GM21737 (cell line): ENCODE results near the gene TRIM24.
"Not testable (repeated sequence)": the region's sequence is repeated elsewhere in the genome, so short reads cannot be mapped to it uniquely, and the experiment has no call there.

Experiments used
- ATAC-seq: cut with Tn5 transposase; IDR thresholded peaks from one replicate; pipeline ENCODE4 v1.9.1; 2021; ENCODE audit warnings: mild to moderate bottlenecking, moderate library complexity; ENCODE audit not compliant: unreplicated experiment

Gene TRIM24

DNA sequence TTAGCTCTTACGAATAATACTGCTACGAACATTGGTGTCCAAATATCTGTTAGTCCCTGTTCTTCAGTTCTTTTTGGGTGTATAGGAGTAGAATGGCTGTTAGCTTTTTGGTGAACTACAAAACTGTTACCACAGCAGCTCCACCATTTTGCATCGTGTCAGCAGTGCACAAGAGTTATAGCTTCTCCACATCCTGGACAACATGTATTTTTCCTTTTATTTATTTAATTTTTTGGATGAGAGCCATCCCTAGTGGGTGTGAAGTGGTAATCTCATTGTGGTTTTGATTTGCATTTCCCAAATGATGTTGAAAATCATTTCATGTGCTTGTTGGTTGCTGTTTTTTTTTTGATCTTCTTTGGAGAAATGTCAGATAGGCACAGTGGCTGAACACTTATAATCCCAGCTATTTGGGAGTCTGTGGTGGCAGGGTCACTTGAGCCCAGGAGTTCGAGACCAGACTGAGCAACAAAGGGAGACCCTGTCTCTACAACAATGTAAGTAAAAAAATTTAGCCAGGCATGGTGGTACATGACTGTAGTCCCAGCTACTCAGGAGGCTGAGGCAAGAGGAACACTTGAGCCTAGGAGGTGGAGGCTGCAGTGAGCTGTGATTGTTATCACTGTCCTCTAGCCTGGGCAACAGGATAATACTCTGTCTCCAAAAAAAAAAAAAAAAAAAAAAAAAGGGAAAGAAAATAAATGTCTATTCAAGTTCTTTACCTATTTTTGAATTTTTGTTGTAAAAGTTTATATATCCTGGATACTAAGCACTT, 31.7 kb downstream of the TRIM24 start:
- no peak for ATAC-seq

DNA sequence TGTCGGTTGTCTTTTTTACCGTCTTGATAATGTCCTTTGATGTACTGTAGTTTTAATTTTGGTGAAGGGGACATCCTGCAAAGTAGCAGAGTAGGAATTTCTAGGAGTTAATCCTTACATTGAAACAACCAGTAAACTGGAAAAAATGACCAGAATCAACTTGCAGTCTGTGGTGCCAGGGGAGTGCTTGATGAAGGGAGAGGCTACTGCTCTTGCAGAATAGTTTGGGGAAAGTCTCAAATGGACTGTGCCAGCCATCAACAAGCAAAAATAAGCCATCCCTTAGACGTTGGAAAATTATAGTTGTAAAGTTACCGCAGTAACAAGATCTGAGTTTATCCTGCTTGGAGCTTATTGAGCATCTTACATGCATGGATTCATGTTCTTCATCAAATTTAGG, 32.4 kb downstream of the TRIM24 start:
- ATAC-seq, result no peak

DNA sequence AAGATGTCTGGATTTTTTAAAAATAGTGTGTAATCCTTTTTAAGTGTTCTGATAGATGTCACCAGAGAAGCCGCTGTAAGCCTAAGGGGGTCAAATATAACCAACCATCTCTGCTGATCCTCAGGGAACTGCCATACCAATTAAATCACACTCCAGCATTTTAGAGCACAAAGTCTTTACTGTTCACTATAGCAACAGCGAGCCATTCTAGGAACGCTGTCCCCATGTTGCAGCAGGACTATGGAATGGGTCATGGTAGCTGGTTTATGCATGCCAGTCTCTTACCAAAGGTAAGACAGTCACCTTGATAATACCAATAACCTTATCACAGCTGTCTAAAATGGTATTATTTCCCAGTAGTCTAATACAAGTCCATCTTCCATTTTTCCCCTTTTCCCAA, 33.5 kb downstream of the TRIM24 start:
- no peak for ATAC-seq

DNA sequence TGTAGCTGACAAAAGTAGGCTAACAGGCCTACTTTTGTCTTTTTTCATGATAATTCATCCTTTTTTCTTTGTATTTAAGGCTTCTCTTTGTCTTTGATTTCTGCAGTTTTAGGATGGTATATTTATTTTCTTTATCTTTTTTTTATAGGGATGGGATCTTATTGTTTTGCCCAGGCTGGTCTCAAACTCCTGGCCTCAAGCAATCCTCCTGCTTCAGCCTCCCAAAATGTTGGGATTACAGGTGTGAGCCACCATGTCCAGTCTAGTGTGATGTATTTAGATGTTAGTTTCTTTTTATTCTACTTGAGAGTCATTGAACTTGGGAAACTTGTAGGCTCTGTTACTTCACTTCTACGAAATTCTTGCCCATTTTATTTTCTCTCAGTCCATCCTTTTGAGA, 35.4 kb downstream of the TRIM24 start:
- ATAC-seq, result no peak

DNA sequence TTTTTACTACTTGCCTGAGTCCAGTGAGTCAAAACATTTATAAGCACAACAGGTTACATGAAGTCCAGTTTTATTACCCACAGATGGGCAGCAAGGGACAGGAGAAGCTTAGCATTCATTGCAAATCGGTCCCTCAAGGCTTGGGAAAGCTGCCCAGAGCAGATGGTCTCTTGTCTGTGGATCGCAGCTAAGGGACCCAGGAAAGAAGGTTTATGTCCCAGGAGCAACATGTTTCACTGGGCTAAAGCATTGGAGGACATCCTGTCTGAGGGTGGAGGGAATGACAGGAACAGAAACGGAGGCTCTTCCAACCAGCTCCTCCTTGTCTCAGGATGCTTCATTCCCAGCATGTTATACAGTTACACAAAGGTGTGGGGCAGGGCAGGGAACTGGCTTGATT, 39.3 kb downstream of the TRIM24 start:
- no peak for ATAC-seq

DNA sequence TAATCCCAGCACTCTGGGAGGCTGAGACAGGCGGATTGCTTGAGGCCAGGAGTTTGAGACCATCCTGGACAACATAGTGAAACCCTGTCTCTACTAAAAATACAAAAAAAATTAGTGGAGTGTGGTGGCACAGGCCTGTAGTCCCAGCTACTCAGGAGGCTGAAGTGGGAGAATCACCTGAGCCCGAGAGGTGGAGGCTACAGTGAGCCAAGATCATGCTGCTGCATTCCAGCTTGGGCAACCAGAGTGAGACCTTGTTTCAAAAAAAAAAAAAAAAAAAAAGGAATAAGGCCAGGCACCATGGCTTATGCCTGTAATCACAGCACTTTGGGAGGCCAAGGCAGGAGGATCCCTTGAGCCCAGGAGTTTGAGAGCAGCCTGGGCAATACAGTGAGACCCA, 40.2 kb downstream of the TRIM24 start:
- ATAC-seq, result not testable (repeated sequence)

DNA sequence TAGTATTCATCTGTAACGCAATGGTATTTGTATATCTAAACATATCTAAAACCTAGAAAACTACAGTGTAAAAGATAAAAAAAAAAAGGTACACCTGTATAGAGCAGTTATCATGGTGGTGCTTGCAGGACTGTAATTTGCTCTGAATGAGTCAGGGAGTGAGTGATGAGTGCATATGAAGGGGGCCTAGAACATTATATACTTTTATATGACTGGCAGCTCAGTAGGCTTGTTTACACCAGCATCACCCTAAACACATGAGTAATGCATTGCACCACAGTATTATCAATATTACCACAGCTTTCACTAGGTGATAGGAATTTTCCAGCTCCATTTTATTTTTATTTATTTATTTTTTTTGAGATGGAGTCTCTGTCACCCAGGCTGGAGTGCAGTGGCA, 40.8 kb downstream of the TRIM24 start:
- no peak for ATAC-seq

DNA sequence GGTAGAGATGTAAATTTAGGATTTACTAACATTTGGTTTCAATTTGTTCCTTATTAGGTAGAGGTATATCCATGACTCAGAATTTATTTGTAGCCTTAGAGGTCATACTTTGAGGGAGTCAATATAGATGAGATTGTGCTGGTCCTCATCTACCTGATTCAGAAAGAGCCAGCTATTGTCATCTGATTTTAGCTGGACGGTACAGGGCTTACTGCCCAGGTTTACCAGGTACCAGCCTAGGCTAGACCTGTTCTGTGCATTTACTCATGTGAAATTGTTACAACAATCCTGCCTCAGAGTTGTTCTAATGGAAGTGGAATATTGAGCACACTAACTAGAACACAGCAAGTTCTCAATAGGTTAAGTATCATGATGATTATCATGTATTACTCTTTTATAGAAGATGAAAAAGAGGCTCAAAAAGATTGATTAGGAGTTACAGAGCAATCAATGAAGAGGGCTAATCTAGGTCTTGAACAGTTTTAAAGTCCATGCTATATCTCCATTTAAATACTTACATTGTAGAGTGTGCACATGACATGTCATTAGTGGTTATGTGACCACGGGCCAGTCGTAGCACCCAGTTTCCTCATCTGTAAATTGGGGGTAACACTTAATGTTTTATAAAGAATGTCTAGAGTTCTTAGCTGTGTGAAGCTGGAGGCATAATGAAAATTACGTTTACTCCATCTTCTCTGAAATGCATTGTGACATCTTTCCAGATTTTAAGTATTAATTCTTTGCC, 42.1 kb downstream of the TRIM24 start:
- no peak for ATAC-seq

DNA sequence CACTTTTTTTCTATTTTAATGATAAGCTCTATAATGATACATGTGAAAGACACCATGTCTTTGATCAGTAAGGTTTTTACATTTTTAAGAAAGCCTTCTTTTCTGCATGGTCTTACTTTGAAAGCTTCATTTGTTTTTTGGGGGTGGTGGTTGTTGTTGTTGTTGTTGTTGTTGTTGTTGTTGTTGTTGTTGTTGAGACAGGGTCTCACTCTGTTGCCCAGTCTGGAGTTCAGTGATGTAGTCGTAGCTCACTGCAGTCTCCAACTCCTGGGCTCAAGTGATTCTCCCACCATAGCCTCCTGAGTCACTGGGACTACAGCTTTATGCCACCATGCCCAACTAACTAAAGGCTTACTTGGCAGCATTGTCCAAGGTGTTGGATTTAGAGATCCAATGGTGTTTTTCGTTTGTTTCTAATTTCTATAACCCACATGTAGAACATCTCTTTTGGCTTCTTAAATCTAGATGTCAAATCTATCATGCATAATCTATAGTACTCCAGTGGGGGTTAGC, 45.4 kb downstream of the TRIM24 start:
- no peak for ATAC-seq

DNA sequence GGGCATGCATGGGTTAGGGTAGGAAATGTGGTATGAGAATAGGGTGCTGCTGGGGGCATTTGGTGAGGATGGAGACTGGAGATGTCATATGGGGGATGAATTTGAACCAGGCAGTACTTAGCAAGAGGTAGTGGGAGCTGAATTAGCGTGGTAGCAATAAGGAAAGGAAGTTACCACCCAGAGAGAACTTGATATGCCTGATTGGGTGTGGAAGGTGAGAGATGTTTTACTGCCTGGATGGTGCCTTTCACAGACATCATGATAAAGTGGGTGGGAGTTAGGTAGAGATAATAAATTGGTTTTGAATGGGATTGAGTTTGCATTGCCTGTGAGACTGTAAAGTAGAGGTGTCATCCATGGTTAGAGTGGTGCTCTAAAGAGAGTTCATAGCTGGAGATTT, 46.7 kb downstream of the TRIM24 start:
- ATAC-seq, result no peak

DNA sequence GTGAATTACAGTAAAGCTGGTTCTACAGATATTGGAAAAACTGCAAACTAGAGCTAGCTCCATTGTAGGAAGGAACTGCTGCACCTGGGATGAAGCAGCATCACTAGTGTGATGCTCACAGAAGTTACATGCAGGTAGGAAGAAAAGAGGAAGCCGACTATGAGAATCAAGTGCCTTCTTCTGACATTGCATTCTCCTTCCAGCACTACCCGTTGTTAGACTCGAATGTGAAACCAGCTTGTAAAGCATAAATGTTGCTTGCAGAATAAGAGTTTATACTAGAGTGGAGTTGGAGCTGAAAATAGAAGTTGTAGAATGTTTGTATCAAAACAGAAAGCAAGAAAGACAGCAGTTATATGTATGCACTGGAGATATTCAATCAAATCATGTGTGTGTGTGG, 49.9 kb downstream of the TRIM24 start:
- ATAC-seq, result no peak

DNA sequence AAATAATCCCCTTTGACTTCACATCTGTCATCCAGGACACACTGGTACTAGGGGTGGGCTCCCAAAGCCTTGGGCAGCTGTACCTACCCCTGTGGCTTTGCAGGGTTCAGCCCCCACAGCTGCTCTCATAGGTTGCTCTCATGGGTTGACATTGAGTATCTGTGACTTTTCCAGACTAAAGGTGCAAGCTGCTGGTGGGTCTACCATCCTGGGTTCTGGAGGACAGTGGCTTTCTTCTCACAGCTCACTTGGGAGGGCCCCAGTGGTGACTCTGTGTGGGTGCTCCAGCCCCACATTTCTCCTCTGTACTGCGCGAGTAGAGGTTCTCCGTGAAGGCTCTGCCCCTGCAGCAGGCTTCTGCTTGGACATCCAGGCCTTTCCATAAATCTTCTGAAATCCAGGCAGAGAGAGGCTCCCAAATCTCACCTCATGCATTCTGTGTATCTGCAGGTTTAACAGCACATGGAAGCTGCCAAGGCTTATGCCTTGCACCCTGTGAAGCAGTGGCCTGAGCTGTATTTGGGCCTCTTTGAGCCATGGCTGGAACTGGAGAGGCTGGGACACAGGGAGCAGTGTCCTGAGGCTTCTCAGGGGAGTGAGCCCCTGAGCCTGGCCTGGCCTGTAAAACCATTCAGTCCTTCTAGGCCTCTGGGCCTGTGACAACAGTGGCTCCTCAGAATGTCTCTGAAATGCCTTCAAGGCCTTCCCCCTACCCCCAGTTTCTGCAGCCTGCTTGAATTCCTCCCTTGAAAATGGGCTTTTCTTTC, 52.2 kb downstream of the TRIM24 start:
- ATAC-seq, result no peak

DNA sequence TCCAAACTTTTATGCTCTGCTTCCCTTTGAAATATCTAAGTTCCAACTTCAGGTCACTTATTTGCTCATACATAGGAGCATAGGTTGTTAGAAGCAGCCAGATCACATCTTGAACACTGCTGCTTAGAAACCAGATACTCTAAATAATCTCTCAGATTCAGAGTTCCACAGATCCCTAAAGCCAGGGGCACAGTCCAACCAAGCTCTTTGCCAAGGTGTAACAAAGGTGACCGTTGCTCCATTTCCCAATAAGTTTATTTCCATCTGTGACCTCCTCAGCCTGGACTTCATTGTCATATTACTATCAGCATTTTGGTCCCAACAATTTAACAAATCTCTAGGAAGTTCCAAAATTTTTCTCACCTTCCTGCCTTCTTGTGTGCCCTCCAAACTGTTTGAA, 52.8 kb downstream of the TRIM24 start:
- ATAC-seq, result no peak

DNA sequence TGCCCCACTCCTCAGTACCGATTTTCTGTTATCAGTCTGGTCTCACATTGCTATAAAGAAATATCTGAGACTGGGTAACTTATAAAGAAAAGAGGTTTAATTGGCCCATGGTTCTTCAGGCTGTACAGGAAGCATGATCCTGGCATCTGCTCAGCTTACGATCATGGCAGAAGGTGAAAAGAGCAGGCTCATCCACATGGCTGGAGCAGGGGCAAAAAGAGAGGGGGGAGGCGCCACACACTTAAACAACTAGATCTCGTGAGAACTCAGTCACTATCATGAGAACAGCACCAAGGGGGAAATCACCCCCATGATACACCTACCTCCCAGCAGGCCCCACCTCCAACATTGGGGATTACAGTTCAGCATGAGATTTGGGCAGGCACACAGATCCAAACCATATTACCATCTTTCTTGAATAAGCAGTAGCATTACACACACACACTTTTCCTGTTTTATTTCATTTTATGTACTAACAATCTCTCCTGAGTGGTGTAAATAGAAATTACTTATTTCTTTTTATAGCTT, 53.3 kb downstream of the TRIM24 start:
- ATAC-seq, result no peak

DNA sequence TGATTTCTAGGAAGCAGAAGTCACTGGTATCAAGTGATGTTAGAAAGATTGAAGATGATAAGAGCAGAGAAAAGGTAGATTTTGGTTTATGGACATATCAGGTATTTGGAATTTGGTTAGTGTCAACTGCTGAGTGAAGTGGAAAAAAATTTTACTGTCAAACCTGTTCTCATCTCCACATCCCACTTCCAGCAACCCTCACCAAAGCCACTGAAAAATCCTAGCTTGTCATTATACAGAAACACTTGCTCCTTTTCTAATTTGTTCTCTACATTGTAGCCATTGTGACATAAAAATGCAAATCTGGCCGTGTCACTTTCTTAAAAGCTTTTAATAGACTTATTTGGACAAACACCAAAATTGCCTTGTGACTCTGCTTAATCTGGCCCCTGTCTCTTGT, 54.0 kb downstream of the TRIM24 start:
- ATAC-seq, result no peak

DNA sequence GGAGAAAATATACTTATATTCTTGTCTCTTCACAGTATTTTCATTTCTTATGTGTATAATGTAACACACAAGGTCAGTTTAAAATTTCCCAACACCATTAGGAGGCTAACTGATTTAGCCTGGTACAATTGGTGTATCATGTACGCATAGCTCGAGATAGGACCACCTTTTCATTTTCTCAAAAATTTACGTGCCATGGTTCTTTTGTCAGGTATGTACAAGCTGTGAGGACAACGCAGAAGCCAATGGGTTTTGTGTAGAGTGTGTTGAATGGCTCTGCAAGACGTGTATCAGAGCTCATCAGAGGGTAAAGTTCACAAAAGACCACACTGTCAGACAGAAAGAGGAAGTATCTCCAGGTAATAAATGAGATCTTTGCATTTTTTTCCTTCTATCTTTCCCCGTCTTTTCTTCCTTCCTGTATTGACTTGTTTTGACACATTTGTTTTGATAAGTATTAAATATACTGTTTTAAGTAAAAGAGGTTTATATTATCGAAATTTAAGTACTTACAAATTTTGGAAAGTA, 55.0 kb downstream of the TRIM24 start:
- ATAC-seq, result peak; percentile 63

DNA sequence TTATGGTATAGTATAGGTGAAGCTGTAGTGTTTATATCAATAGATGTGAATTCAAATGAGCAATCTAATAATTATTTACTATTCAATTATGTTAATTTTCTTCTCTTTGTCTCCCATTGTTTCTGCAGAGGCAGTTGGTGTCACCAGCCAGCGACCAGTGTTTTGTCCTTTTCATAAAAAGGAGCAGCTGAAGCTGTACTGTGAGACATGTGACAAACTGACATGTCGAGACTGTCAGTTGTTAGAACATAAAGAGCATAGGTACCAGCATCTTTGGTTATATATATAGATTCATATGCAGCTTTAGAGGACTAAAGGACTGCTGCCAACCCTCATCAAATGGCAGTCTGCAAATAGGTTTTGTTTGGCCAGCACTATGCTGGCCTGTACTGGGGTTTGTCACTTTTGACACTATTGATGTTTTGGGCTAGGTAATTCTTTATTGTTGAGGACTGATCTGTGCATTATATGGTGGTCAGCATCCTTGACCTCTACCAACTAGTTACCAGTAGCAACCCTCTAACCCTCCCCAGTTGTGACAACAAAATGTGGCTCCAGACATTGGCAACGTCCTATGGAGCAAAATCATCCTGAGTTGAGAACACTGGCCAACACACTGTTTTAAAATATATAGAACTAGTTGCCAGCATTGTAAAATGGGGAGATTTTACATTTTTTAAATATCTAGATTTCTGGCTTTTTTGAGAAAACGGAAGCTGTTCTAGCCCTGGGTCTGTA, 59.2 kb downstream of the TRIM24 start:
- no peak for ATAC-seq

DNA sequence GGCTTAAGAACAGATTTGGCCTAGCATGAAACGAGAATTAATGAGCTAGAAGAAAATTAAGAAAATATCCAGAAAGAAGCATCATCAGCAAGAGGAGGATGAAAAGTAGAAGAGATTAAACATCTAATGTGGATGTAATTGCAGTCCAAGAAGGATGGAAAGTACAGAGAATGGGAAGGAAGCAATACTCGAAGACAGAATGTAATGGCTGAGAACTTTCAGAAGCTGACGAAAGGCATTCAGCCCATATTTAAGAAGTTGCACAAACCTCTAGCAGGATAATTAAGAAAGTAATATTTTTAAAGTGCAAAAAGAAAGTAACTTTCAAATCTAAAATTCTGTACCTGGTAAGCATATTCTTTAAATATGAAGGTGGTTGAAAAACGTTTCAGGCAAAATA, 60.7 kb downstream of the TRIM24 start:
- no peak for ATAC-seq

DNA sequence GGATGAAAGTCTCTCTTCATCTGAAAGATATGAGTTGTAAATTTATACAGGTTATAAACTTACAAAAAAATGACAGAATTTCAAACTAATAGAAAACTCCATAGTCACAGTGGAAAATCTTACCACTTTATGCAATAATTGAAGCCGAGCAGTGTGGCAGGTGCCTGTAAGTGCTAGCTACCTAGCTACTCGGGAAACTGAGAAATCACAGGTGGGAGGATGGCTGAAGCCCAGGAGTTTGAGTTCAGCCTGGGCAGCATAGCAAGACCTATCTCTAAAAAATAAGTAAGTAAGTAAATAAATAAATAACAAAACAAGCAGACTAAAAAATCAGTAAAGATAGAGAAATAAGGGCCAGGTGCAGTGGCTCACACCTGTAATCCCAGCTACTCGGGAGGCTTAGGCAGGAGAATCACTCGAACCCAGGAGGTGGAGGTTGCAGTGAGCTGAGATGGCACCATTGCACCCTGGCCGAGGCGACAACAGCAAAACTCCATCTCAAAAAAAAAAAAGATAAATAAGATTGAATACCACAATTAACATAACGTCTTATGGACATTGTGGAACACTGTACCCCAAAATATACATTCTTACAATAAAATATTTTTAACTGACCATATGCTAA, 61.9 kb downstream of the TRIM24 start:
- no peak for ATAC-seq

DNA sequence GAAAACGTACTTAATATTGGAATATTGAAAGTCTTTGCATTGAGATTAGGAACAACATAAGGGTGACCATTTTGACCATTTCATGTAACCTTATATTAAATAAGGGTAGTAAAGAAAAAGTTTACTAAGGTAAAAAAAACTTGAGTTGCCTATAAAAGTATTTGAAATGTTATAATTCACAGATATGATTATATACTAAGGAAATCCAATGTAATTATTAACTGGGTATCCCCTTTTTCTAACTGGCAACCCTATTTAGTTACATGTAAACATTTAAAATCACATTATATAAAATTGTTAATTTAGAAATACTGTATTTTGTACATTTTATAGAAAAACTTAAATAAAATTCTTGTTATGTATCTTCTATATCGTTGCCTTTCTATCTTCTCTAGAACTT, 64.2 kb downstream of the TRIM24 start:
- ATAC-seq, result no peak
